Activated CD4-positive, alpha-beta T cell treated with anti-CD3 and anti-CD28 coated beads for 1 hour (primary cell): ENCODE data around the gene NKX2-8.

ENCODE experiments used
- DNase-seq: peaks from one replicate; pipeline ENCODE4 v3.0.0-alpha.2; 2020

NKX2-8 gene

DNA sequence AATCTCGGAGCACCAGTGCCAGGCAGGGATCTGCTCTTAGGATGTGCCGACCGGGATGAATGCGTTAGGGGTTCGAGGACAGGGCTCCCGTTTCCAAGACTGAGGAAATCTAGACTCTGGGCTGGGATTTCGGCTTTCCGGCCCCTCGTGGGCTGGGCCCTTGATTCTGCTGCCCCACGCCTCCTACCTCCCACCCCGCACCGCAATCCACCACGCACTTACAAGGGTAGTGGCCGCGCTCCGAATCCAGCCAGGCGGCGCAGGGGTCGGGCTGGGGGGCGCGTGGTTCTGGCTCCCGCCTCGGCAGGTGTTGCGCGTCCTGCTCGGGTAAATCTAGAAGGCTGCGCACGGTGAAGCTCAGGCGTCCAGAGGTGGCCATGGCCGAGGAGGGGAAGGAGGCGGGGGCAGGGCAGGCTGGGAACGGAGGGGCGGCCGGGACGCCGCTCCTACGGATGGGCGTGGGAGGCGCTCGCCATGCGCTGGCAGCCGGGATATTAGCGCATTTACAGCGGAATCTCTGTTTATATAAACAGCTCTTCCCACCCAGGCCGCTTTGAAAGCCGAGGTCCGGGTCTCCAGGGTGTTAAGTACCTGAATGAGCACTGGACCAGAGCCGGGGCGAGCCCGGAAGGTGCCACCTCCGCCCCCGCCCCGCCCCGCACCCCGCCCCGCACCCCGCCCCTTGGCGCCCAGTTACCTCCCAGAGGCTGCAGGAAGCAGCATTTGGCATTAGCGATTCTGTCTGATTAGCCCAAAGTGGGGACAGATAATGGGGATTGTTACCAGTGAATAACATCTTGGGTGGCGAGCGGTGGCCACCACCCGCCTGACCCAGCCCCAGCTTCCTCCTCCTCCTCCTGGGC, at the start of gene NKX2-8:
TSS of gene NKX2-8 (minus strand) at position 604 of the 863 bp plus-strand sequence. CDS start at position 379, 225 bp downstream.
- no peak for DNase-seq

DNA sequence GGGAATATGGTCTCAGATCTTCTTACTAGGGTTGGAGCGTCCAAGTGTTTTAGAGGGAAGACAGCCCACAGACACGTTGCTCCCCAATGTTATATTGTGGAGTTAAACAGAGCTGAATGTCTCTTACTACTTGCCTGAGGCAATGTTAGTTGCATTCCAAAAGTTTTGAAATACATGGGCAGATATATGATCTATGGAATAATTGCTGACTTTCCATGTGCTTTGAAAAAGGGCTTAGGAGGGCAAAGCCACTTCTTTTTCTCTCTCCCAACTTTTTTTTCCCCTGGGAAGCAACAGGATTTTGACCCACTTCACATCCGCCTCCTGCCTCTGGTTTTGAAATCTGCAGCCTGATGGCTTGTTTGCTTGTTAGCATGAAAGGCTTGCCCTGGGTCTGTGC, 45.6 kb upstream of the NKX2-8 start:
- no peak for DNase-seq

DNA sequence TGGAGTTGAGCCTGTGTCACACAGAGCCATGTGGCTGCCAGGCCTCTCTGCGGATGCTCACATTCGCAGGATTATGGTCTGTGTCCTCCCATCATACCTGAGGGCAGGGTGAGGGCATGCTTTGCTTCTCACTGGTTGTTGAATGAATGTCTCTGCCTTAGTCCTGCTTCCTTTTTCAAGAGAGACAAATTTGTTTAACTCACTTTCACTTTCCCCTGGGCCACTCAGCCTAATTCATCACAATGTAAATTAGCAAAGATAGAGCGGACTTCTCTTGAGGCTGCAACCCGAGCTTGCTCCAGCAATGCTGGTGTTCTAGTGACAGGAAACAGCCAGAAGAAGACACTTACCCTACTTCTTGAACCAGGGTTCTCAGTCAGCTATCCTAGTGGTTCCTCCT, 43.7 kb upstream of the NKX2-8 start:
- no peak for DNase-seq

DNA sequence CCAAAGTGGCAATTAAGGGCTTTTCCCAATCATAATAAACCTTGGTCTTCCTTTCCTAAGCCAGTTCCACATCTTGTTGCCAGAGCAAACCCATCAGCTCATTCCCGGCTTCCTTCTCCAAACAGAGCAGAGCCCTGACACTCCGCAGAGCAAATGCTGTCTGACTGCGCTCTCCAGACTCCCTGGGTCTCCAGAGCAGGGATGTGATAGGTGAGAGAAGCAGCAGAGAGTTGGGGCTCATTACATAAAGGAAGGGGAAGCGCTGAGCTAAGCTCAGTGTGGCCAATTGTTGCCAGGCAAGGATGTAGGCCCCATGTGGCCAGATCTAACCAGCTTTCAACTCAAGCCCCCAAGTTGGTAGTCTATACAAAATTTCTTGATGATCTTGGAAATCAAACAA, 43.0 kb upstream of the NKX2-8 start:
- DNase-seq = no peak

DNA sequence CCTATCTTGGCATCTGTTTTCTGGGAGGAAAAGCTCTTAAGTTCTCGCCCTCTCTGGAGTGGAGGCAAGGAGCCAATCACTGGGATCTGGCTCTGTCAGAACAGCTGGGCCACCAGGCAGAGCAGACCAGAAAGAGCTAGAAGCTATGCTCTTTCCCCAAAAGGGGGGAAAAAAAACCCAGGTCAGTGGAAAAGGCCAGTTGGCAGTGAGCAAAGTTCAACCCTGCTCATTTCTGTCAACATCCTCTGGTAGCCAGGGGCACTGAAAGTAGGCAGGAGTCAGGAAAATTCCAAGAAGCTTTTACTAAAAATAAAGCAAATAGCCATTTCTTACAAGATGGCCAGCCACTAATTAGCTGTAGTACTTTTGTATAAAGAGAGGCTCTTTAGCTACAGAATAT, 42.6 kb upstream of the NKX2-8 start:
- DNase-seq = no peak

DNA sequence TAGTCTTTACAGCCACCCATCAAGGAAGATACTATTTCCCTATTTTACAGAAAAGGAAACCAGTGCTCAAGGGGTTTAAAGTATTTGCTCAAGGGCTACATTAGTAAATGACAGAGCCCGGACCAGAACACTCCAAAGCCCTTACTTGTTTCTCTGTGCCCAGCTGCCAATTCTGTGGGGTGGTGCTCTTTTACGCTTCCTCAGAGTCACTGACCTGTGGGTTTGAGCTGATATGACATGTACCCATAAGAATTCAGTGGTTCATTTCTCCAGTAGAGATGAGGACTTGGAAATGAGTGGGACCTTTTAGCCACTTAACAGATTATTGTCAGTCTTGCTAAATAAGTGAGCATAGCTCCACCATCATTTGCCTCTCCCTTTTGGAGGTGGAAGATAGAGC, 37.4 kb upstream of the NKX2-8 start:
- no peak for DNase-seq

DNA sequence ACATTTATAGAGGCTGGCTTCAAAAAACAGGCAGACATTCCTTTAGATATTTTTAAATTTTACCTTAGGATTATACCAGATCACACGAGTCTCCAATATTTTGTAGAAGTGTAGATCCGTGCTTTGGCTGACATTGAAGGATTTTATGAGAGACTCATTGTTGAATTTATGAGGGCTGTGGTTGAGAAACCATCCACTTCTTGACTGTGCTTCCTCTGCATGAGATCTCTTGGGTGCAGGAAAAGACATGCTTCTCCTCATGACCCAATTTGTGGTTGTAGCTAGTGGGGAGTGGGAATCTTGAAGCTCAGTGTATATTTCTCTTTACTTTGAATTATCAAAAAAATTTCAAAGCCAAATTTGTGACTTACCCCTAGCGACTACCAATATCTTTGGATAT, 36.7 kb upstream of the NKX2-8 start:
- DNase-seq = no peak

DNA sequence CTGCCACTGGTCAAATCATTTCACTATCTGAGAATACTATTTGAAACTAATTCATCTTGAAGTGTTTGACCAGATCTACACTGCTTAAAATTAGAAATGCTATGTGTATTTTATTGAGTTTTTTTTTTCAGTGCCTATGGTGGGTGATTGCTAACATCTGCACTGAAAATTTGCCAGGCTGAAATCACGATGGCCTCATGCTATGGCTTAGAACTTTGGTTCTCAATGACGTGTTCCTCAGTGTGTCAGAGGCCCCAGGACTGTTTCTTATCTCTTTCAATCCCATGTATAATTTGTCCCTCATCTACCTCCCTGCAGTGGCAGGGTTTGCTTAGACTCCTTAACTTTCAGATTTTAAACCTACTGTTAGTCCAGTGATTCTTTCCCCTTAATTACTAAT, 36.2 kb upstream of the NKX2-8 start:
- no peak for DNase-seq

DNA sequence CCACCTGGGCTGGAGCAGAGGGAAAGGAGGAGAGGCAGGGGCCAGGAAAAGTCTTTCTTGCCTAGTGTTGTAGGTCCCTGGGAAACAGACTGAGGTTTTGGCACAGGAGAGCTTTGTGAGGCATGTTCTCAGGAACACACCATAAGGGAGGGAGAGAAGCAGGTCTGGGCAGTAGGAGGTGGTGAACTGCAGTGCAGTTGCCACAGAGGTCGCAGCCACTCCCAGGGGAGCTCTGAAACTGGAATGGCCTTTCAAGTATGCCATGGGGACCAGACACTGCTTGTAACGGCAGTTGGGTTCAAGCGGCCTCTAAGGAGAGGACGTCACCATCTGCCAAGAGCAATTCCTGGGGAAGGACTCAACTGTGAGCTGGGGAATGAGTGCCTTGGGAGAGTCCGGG, 35.4 kb upstream of the NKX2-8 start:
- no peak for DNase-seq

DNA sequence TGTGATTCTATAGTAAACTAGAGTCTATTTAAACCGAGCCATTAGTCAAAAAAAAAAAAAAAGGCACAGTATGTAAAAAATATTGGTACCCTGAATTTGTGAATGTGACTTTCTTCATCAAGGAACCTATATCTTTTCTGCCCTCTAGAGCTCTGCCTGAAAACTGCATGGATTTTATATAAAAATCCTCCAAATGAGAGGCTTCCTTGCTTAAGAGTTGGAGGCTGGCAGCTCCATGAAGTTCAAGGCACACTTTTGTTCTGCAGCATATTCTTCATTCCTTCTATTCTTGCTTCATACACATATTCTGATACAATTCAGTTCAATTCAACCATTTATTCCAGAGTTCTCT, 23.1 kb upstream of the NKX2-8 start:
- no peak for DNase-seq

DNA sequence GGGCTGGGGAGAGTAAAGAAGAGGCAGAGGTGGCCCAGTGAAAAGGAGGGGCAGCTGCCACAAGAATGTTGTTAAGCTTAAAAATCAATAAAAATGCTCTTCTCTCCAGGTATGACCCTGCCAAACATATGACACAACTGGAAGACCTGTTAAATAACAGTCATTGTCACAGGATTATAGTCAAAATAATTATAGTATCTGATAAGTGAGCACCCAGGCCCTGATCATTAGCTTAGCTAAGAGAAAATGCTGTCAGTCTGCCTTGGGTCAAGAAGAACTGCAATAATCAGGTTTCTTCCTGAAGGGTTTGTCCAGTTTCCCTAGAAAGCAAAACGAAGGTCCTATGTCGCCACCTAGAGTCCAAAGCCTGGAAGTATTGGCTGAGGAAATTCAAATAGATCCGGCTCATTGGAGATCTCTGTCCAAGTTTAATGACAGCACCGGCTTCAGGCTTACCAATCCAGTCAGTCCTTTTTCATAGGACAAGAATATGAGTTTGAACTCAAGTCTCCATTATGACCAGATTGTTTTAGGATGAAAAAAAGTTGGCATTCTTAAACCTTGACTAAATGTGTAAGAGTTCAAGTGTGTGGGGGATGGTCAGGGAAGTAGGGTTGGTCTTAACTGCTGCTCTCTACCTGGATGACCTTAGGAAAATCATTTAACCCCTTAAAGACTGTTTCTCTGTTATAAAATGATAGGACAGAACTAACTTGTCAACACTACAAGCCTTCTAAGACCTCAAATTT, 22.5 kb upstream of the NKX2-8 start:
- DNase-seq = no peak

DNA sequence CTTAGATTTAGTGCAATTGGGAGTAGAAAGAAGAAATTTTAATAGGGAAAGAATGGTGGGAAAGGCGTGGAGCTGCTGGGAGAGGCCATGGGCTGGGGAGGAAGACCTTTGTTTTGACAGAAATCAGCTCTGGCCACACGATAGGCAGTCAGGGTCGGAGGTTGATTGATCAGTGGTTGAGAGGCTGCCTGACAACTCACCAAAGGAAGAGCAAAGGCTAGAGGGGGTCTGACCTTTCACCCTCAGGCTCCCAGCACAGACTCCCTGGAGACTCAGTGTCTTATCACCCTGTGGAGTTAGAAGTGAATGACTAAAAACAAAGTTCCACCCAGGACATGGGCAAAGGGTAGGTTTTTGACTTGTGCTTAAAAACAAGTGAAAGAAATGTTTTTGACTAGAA, 18.0 kb upstream of the NKX2-8 start:
- DNase-seq = no peak

DNA sequence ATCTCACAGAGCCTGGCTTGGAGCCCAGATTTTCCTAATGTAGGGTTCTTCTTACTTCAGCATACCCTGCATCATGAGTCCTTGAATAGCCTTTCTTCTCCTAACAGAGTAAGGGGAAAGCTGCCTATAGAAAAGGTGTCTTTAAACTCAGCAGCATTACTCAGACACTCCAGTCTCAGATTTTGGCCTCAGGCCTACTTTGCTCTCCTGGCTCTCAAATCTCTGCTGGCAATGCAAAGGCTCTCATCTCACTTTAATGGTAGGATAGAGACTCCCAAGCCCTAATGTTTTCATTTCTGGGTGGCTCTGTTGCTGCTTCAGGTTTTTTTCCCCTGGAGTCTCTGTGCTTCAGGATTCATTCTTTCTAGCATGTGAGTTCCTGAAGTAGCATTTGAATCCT, 9.1 kb upstream of the NKX2-8 start:
- DNase-seq = no peak

DNA sequence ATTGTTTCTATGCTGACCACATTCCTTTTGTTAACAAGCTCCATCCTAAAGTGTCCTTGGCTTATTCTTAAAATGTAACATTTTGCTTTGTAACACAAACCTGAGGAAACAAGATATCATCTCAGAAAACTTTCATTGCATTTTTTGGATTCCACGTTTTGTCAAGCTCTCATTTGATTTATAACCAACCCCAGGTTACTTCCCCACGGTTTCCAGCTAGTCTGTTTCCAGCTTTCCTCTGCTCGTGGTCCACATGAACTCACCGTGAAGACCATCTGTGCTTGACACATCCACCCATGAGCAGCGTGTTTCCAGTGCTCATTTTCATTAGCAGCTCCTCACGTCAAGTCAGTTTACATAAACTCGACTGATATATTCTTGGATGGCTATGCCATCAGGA, 6.4 kb upstream of the NKX2-8 start:
- no peak for DNase-seq

DNA sequence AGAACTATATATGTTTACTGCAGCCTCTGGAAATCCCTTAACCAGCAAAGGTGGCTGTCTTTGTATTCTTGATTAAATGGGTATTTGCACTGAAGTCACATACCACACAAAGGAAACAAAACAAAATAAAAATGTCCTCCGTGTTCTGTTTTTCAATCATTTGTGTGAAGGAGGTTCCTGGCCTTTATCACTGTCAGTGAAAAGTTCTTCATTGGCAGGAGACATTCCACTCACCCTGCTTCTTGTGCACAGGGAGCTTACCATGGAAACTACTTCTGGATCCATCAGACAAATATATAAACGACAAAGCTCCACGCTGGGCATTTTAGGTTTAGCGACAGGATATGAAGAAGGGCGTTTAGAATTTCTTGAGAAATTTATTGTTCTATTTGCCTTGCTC, 5.7 kb upstream of the NKX2-8 start:
- no peak for DNase-seq

DNA sequence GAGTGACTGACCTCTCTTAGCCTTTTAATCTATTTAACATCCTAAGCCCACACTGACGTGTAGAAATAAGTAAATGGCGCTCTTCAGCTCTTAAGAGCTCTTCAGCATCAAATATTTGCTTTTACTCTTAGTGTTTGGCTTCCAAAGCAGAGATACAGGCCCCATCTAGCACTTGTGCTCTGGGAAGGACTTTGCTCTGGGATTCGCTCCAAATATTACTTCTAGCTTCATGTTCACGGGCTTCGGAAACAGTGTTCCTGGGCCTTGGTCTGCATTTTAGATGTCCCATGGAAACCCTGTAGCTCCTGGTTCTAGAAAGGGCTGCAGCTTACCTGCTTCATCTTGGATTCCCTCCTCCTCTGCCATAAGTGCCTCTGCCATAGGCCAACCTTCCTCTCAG, 2.7 kb upstream of the NKX2-8 start:
- no peak for DNase-seq

DNA sequence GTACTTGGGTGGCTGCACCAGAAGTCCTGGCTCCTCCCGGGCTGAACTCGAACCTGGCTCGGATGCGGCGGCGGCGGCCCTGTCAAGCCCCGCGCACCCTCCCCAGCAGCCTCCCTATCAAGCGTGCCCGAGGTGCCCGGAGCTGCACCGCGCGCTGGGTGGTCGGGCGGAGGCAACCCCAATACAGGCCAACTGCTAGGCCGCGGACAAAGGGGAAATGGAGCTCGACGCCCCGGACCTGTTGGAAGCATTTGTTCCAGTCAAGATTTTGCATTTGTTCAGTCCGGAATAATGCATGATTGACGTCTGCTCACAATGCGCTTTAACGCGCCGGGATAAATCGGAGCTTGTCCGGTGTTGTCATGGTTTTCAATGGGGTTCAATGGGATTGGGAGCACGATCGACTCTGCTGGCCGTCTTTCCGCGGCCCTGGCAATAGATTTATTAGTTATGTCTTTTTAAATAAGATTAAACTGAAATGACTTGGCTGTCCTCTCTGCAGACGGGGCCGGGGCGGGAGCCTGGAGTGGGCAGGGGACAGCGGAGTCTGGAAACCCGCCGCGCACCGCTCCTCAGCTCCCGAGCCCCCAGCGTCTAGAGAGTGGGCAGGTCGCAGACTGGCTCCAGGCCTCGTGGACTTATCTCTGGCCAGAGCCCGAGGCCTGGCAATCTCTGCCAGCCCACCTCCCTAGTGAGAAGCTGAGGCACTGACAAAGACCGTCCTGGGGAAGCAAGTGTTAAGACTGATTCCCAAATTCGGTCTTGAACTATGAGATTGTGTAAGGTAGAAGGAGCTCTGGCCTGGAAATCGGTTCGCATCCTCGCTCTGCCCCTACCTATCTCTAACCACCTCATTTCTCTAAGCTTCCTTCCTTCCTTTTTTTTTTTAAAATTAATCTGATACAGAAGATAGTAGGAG, 1.7 kb upstream of the NKX2-8 start:
- DNase-seq = no peak

DNA sequence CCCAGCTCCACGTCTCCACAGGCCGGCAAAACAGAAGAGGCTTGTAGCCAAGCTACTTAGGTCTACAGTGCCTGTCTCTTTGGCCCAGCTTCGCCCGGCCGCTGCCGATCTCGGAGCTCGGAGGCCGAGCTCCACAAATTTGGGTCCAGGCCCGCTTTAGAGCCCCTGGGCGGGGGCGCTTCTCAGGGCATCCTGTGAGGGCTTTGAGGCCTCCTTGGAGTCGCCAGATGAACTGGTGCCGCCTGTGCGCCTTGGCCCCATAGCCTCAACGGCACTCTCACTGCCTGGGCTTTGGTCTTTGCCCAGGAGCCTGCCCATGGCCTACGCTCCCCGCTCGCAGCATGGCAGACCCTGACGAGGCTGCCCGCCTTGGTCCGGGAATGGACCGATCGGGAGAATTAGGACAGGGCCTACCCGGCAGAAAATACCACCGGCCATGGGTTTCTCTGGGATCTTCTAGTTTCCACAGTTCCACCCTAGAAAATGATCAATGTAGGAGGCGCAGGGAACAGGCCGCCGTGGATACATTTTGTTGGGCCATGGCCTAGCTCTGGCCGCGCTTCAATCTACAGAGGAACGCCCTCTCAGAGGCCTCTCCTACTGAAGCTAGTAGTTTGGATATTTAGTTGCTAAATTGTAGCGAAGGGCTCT, 953 bp upstream of the NKX2-8 start:
- DNase-seq = no peak

DNA sequence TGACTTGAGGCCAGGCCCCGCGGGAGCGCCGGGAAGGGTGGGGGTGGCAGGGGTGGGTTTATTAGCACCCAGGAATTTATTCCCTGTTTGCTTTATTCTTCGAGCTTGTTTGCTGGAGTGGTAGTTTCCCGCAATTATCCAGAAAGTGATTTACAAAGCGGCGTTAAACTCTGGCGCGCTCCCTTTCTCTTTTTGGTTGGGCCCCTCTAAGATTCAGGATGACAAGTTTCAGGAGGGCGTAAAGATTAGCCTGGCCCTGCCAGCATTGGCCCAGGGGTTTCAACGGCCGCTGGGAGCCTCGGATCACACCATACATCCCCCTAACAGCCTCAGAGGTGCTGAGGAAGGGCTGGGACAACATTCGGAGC, 444 bp upstream of the NKX2-8 start:
- no peak for DNase-seq

DNA sequence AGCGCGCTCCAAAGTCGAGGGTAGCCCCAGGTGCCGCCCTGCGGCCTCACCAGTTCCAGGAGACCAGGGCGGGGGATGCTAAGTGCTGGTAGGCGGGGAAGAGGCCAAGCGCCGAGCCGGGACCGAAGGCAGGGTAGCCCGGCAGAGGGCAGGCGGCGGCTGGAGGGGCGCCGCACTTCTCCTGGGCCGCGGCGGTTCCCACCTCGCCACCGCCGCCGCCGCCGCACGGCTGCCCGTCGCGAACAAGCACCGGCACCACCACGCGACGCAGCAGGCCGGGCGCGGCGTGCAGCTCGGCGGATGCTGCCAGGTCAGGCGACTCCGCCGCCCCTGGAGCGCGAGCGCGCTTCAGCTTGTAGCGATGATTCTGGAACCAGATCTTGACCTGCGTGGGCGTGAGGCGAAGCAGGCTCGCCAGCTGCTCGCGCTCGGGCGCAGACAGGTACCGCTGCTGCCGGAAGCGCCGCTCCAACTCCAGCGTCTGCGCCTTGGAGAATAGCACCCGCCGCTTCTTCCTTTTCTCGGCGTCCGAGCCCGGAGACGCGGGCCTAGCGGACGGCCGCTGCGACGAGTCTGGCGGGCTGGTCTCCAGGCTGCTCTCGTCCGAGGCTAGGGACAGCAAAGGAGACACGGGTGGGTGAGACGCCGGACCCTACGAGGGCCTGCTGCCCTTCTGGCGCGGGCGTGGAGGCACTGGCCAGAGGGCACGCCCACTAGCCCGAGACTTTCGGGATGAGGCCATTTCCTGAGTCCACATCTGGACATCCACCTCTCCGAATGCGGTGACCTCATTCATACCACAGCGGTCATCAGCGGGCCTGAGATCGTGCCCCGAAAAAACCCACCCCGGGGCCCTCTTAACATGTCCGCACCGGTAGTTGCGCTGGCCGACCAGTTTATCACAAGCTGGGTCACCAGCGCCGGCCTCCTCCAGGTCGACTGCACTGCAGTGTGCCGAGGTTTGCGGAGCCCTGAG, 1.3 kb downstream of the NKX2-8 start:
- no peak for DNase-seq

DNA sequence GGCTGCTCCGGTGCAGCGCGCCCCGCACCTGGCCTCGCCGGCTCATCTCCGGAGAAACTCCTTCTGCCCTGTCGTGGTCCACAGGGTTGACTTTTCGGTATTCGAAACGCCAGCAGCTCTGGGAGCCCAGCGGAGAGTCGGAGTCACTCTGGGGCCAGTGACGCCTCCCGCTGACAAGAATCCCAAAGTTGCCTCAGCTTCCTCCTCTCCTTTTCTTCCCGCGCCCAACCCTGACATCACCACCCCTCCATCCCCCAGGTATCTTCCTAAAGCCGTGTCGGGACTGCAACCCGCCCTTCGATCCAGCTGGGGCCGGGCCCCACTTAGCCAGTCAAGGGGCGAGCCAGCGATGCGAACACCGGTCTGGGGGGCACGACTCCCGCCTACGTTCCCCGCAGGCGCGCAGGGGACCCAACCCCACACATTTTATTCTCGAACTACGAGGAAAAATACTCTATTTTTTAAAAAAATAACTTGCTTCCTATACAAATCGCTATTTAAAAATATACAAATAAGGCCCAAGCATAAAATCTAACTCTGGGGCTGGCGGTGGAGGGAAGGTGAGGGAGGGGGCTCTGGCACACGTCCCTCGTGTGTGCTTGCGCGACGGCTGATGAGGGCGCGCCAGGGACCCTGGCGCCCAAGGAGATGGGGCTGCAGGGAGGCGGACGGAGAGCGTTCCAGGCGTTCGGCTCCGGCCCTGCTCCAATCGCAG, 2.1 kb downstream of the NKX2-8 start:
- DNase-seq = no peak
